HEK293 (cell line): ENCODE data around the gene SLC26A5.

ENCODE experiments used
- HIC1 ChIP-seq: fragments of 450-650 bp; formaldehyde crosslinking; IDR thresholded peaks from 2 replicates; pipeline ENCODE4 v1.5.1; 2016; ENCODE audit warnings: missing biosample characterization, missing genetic modification characterization
- KLF17 ChIP-seq: fragments of 450-650 bp; formaldehyde crosslinking; IDR thresholded peaks from 2 replicates; pipeline ENCODE4 v1.5.1; 2016; ENCODE audit warnings: missing biosample characterization, missing genetic modification characterization
- PRDM1 ChIP-seq: fragments of 450-650 bp; formaldehyde crosslinking; IDR thresholded peaks from 2 replicates; pipeline ENCODE4; 2016; ENCODE audit warnings: missing biosample characterization, missing genetic modification characterization
- TRIM28 ChIP-seq: IDR thresholded peaks from 2 replicates; pipeline ENCODE4 v1.6.1; 2011; ENCODE audit warnings: low read length, control low read depth, borderline replicate concordance
- YY1 ChIP-seq: fragments of 450-650 bp; formaldehyde crosslinking; IDR thresholded peaks from 2 replicates; pipeline ENCODE4 v1.5.1; 2018; ENCODE audit warnings: missing biosample characterization, missing genetic modification characterization
- ZBTB8A ChIP-seq: fragments of 450-650 bp; formaldehyde crosslinking; IDR thresholded peaks from 2 replicates; pipeline ENCODE4 v1.5.1; 2016; ENCODE audit warnings: missing biosample characterization, missing genetic modification characterization
- ZNF639 ChIP-seq: fragments of 450-650 bp; formaldehyde crosslinking; IDR thresholded peaks from 2 replicates; pipeline ENCODE4 v1.5.1; 2016; ENCODE audit warnings: missing biosample characterization, missing genetic modification characterization
- TF ChIP-seq, protein P1 (sequence below): fragments of 450-650 bp; formaldehyde crosslinking; IDR thresholded peaks from 2 replicates; pipeline ENCODE4 v1.5.1; 2016; ENCODE audit warnings: missing biosample characterization, missing genetic modification characterization

GRCh38 chr7:103379270-103379975, 66.6 kb downstream of the SLC26A5 start:
- TF ChIP-seq, protein P1, sequence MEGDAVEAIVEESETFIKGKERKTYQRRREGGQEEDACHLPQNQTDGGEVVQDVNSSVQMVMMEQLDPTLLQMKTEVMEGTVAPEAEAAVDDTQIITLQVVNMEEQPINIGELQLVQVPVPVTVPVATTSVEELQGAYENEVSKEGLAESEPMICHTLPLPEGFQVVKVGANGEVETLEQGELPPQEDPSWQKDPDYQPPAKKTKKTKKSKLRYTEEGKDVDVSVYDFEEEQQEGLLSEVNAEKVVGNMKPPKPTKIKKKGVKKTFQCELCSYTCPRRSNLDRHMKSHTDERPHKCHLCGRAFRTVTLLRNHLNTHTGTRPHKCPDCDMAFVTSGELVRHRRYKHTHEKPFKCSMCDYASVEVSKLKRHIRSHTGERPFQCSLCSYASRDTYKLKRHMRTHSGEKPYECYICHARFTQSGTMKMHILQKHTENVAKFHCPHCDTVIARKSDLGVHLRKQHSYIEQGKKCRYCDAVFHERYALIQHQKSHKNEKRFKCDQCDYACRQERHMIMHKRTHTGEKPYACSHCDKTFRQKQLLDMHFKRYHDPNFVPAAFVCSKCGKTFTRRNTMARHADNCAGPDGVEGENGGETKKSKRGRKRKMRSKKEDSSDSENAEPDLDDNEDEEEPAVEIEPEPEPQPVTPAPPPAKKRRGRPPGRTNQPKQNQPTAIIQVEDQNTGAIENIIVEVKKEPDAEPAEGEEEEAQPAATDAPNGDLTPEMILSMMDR (tag by site-specific recombination), result no peak
- TF ChIP-seq YY1, result no peak
- TF ChIP-seq ZNF639, result no peak
- TF ChIP-seq ZBTB8A (tag by site-specific recombination), result no peak
- TF ChIP-seq PRDM1 (tag by site-specific recombination), result no peak
- no peak for TF ChIP-seq HIC1
- TF ChIP-seq TRIM28, result no peak
- TF ChIP-seq KLF17 (tag by site-specific recombination), result no peak
